Endodermal cell (in vitro differentiated cells): ENCODE measurements around the gene FGF22. TPM values are rescaled to one million over a fixed set of nuclear protein-coding genes. Genes with fewer than 3 reads are reported as not detected.
"Not testable (repeated sequence)": the region's sequence is repeated elsewhere in the genome, so short reads cannot be mapped to it uniquely, and the experiment has no call there.

Experiments used
- DNase-seq: peaks from one replicate; pipeline ENCODE4 v3.0.0-alpha.2; 2017
- H3K27ac ChIP-seq: 2 replicates; pipeline ENCODE4 v1.5.1; 2013; ENCODE audit warnings: mild to moderate bottlenecking, low read depth, low read length, moderate library complexity
- H3K27me3 ChIP-seq: 2 replicates; pipeline ENCODE4 v1.6.1; 2013; ENCODE audit warnings: mild to moderate bottlenecking, low read length, moderate library complexity; ENCODE audit not compliant: insufficient read depth, control insufficient read depth, poor library complexity, severe bottlenecking
- H3K36me3 ChIP-seq: 2 replicates; pipeline ENCODE4 v1.7.0; 2013; ENCODE audit warnings: mild to moderate bottlenecking, low read length, moderate library complexity; ENCODE audit not compliant: control insufficient read depth, insufficient read depth
- H3K4me1 ChIP-seq: one replicate; pipeline ENCODE4 v1.7.0; 2013; ENCODE audit warnings: low read length; ENCODE audit not compliant: control insufficient read depth, insufficient read depth
- H3K4me3 ChIP-seq: 2 replicates; pipeline ENCODE4 v1.5.1; 2013; ENCODE audit warnings: mild to moderate bottlenecking, low read length, moderate library complexity
- H3K9ac ChIP-seq: 2 replicates; pipeline ENCODE4 v1.6.1; 2013; ENCODE audit warnings: mild to moderate bottlenecking, low read length, moderate library complexity; ENCODE audit not compliant: poor library complexity, severe bottlenecking; ENCODE audit errors: extremely low read depth
- H3K9me3 ChIP-seq: 2 replicates; pipeline ENCODE4 v1.6.1; 2013; ENCODE audit warnings: mild to moderate bottlenecking, low read length, moderate library complexity; ENCODE audit not compliant: control insufficient read depth
- H3K27ac Mint-ChIP-seq: 2 replicates; pipeline ENCODE4 v1.8.0; 2020; ENCODE audit warnings: mixed read lengths
- H3K27me3 Mint-ChIP-seq: 2 replicates; pipeline ENCODE4 v1.8.0; 2021; ENCODE audit warnings: mild to moderate bottlenecking, mixed read lengths; ENCODE audit not compliant: insufficient read depth
- H3K36me3 Mint-ChIP-seq: 2 replicates; pipeline ENCODE4 v1.8.0; 2020; ENCODE audit warnings: low read depth, mixed read lengths
- H3K4me1 Mint-ChIP-seq: 2 replicates; pipeline ENCODE4 v1.8.0; 2020; ENCODE audit warnings: mixed read lengths
- H3K4me3 Mint-ChIP-seq: 2 replicates; pipeline ENCODE4 v1.8.0; 2020; ENCODE audit warnings: mild to moderate bottlenecking, moderate library complexity, mixed read lengths
- H3K9me3 Mint-ChIP-seq: 2 replicates; pipeline ENCODE4 v1.8.0; 2020; ENCODE audit warnings: mild to moderate bottlenecking, mixed read lengths
- WGBS, 2 experiments: methylation state at CpG; one replicate each; pipeline versions ENCODE4 v1.1.5 to v1.1.7; 2013; ENCODE audit warnings: missing lambda C conversion rate in 2 of 2, mixed read lengths in 1 of 2; ENCODE audit not compliant: insufficient coverage in 1 of 2, insufficient read length in 1 of 2; 5-methylcytosine and 5-hydroxymethylcytosine counted together
- total RNA-seq, 2 donors: library from RNA; stranded (reverse); fragmentation: NEBNext Ultra II Directional in 1 of 2; extraction: Animal tissue kit (Norgen Biotek cat#: 25700) in 1 of 2; gene quantifications; 2 replicates in 1 of 2; 3 replicates in 1 of 2; pipeline ENCODE4 v1.2.1, GENCODE V29; 2021
- TF ChIP-seq, protein P1 (sequence below): fragments of 200-600 bp; sonication (generic); conservative IDR thresholded peaks from 2 replicates; pipeline ENCODE4 v1.5.0; 2021; ENCODE audit warnings: antibody characterized with exemption, mild to moderate bottlenecking

FGF22 gene
- total RNA-seq, 2 donors from 2014 or later: 0.81 to 0.82 TPM

DNA sequence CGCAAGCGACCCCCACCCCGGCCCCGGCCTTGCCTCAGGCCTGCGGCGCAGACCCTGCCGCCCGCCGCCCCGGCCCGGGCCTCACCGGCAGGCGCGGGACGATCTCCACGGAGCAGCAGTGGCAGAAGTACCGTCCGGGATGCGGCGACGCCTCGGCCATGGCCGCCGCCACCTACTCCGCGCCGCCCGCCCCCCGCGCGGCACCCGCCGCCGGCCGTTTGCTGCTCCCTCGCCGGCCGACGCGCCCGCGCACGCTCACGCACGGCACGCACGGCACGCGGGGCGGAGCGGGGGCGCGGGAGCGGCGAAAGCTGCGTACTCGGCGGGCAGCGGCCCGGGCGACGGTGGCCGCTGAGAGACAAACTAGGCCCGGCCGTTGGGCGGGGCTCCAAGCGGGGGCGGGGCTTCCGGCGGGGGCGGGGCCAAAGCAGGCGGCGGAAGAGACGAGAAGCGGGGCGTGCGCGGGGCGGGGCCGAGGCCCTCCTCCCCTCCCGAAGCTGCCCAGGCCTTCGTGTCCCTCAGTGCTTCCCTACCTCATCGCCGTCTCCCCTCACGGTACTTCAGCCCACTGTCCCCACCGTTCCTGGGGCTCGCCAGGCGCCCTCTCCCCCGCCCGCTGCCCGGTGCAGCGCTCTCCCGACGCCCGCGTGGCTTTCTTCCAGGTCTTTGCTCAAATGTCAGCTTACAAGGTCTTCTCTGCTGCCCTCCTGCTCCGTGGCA is 23.4 kb downstream of the FGF22 start, which contains the start of gene RNF126:
Gene RNF126 (minus strand): TSS at position 253 of the 720 bp plus-strand sequence. CDS start 93 bp downstream, at position 160.
- Histone ChIP-seq H3K4me1 (no peaks in the 10 kb centered on the region), H3K9me3 (no peaks in the 10 kb centered on the region), H3K27me3 (no peaks in the 10 kb centered on the region), H3K4me3 (peak within 1 kb of the TSS; percentile 89), H3K27ac (peak within 1 kb of the TSS; percentile 66), H3K9ac (peak within 1 kb of the TSS; percentile 80), H3K36me3 (no peaks in the 10 kb centered on the region)
- WGBS, 2 experiments: 3 to 62% methylated on average over 13 to 97 of the region's 97 CpGs
- Mint-ChIP-seq H3K4me3 (peak within 1 kb of the TSS; percentile 68), H3K4me1 (peaks cover 17% of the 10 kb centered on the region), H3K27me3 (peaks cover 13% of the 10 kb centered on the region), H3K9me3 (peaks cover 13% of the 10 kb centered on the region), H3K36me3 (no peaks in the 10 kb centered on the region), H3K27ac (peak within 1 kb of the TSS; percentile 90)
- DNase-seq: peak; percentile 97
- TF ChIP-seq, protein P1, sequence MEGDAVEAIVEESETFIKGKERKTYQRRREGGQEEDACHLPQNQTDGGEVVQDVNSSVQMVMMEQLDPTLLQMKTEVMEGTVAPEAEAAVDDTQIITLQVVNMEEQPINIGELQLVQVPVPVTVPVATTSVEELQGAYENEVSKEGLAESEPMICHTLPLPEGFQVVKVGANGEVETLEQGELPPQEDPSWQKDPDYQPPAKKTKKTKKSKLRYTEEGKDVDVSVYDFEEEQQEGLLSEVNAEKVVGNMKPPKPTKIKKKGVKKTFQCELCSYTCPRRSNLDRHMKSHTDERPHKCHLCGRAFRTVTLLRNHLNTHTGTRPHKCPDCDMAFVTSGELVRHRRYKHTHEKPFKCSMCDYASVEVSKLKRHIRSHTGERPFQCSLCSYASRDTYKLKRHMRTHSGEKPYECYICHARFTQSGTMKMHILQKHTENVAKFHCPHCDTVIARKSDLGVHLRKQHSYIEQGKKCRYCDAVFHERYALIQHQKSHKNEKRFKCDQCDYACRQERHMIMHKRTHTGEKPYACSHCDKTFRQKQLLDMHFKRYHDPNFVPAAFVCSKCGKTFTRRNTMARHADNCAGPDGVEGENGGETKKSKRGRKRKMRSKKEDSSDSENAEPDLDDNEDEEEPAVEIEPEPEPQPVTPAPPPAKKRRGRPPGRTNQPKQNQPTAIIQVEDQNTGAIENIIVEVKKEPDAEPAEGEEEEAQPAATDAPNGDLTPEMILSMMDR: no peak

DNA sequence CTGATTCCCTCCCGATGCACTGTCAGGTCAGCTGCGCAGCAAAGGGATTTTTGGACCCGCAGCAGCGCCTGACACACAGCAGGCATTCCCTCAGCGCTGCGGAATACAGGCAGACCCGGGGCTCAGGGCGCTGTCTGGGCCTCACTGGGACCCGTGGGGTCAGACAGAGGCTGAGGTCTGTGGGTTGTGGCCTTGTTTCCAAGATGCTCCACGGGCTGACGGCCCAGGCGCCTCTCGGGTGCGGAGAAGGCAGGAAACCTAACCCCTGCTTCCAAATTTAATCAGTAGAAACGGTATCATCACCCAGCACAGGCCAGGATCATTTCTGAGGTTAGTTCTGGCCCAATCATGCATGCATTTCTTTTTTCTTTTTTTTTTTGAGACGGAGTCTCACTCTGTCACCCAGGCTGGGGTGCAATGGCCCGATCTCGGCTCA is 24.0 kb downstream of the FGF22 start:
- Histone ChIP-seq H3K27me3 (no peaks in the 10 kb centered on the region), H3K4me1 (no peaks in the 10 kb centered on the region), H3K9me3 (peaks cover under 1% of the 10 kb centered on the region), H3K9ac (no peak overlapping the region), H3K27ac (peak overlapping the region; percentile 53), H3K4me3 (peak overlapping the region; percentile 79), H3K36me3 (no peaks in the 10 kb centered on the region)
- Mint-ChIP-seq H3K36me3 (no peaks in the 10 kb centered on the region), H3K4me1 (peaks cover 17% of the 10 kb centered on the region), H3K27me3 (peaks cover 13% of the 10 kb centered on the region), H3K27ac (peak overlapping the region; percentile 66), H3K9me3 (peaks cover 17% of the 10 kb centered on the region), H3K4me3 (peak overlapping the region; percentile 68)
- 86 to 99% methylated on average over 11 to 18 of the region's 18 CpGs for WGBS, 2 experiments
- DNase-seq: no peak
- TF ChIP-seq, protein P1: no peak

DNA sequence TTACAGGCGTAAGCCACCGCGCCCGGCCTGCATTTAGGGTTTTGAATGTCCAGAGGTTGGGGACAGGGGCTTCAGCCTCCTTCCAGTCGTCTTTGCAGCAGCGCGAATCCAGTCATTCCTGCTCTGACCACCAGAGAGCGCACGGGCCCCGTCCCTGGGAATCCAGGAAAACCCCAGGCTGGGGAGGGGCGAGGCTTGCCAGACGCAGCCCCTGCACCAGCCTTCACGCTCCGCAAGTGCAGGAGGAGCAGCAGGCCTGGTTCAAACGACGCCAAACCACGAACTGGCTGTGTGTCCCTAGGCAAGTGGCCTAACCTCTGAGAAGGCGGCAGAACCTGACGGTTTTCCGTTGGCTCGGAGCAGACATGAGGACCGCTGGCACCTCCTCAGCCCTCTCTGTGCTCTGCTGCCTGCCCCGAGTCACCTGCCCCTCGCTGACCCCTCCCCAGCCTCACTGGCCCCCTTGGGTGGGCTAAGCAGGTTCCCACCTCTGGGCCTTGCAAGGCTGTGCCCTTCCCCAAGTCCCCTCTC is 25.3 kb downstream of the FGF22 start:
- no peak overlapping the region for H3K27ac Mint-ChIP-seq
- peaks cover 26% of the 10 kb centered on the region for H3K9me3 Mint-ChIP-seq
- TF ChIP-seq, protein P1: peak; percentile 96

DNA sequence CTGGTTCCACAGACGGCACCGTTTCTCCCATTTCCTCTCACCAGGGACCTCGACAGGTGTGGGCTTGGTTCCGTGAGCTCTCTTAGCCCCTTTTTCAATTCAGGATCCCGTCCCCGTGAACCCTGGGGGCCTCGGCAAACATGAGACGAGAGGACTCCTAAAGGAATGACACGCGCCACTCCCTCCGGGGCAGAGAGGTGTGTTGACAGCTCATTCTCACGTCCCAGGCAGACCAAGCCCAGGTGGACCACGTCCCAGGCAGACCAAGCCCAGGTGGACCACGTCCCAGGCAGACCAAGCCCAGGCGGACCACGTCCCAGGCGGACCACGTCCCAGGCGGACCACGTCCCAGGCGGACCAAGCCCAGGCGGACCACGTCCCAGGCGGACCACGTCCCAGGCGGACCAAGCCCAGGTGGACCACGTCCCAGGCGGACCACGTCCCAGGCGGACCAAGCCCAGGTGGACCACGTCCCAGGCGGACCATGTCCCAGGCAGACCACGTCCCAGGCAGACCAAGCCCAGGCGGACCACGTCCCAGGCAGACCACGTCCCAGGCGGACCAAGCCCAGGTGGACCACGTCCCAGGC is 27.4 kb downstream of the FGF22 start:
- H3K9ac ChIP-seq, H3K27me3 ChIP-seq, H3K9me3 ChIP-seq, H3K4me3 Mint-ChIP-seq, H3K4me1 Mint-ChIP-seq, H3K36me3 Mint-ChIP-seq, H3K4me3 ChIP-seq, H3K4me1 ChIP-seq, H3K36me3 ChIP-seq, H3K27ac Mint-ChIP-seq, DNase-seq, H3K27ac ChIP-seq: not testable (repeated sequence)
- Mint-ChIP-seq H3K9me3 (peaks cover 26% of the 10 kb centered on the region), H3K27me3 (peaks cover 17% of the 10 kb centered on the region)
- 89 to 91% methylated on average over 29 to 36 of the region's 38 CpGs for WGBS, 2 experiments

More for the DNA sequence above, 25.3 kb downstream of the FGF22 start:
- peaks cover 17% of the 10 kb centered on the region for H3K27me3 Mint-ChIP-seq
- H3K4me3 Mint-ChIP-seq: peak overlapping the region; percentile 68
- Histone ChIP-seq H3K4me1 (no peaks in the 10 kb centered on the region), H3K27ac (no peak overlapping the region), H3K4me3 (no peak overlapping the region), H3K9me3 (peaks cover 6% of the 10 kb centered on the region), H3K27me3 (no peaks in the 10 kb centered on the region), H3K36me3 (no peaks in the 10 kb centered on the region), H3K9ac (no peak overlapping the region)
- WGBS, 2 experiments: 4 to 19% methylated on average over 16 to 24 of the region's 24 CpGs
- H3K36me3 Mint-ChIP-seq: no peaks in the 10 kb centered on the region
- H3K4me1 Mint-ChIP-seq: peaks cover 17% of the 10 kb centered on the region
- DNase-seq: peak; percentile 98
